Astrocyte of the spinal cord (primary cell): ENCODE data around the gene PTPRQ.
A peak's percentile ranks its signal among the peaks of the same experiment; 100 is the strongest.

Experiments used
- DNase-seq: peaks from one replicate; pipeline ENCODE4 v3.0.0; 2011; ENCODE audit warnings: low read depth, low spot score
- H3K4me3 ChIP-seq: 2 replicates; pipeline ENCODE4 v1.5.1; 2011; ENCODE audit warnings: low read depth, mild to moderate bottlenecking, low read length, moderate library complexity
- CTCF ChIP-seq: IDR thresholded peaks from 2 replicates; pipeline ENCODE4 v1.5.1; 2012; ENCODE audit warnings: low read depth, mild to moderate bottlenecking, low read length, inconsistent platforms
- in situ Hi-C: cut with HindIII; loops from 2 replicates; pipeline ENCODE4 v1.10.0; 2017; ENCODE audit warnings: low sequenced_read_pairs

The PTPRQ gene

GRCh38 chr12:80690513-80690912 is 246.5 kb downstream of the PTPRQ start:
- in situ Hi-C loops, result no loop called here
- no peak for TF ChIP-seq CTCF
- no peak overlapping the region for H3K4me3 ChIP-seq
- DNase-seq, result no peak

GRCh38 chr12:80692114-80692513 is 248.1 kb downstream of the PTPRQ start:
- H3K4me3 ChIP-seq, result no peak overlapping the region
- TF ChIP-seq CTCF, result no peak
- in situ Hi-C loops, result no loop called here
- no peak for DNase-seq

GRCh38 chr12:80697270-80697887 is 253.3 kb downstream of the PTPRQ start:
- no peak for DNase-seq
- no peak for TF ChIP-seq CTCF
- H3K4me3 ChIP-seq, result no peak overlapping the region
- in situ Hi-C loops, result no loop called here

- TF ChIP-seq CTCF, result no peak
- in situ Hi-C loops, result no loop called here
- DNase-seq, result no peak
- H3K4me3 ChIP-seq, result no peak overlapping the region
Observed at GRCh38 chr12:80698256-80698655, 254.2 kb downstream of the PTPRQ start.

GRCh38 chr12:80698847-80699542 is 255.0 kb downstream of the PTPRQ start:
- no peak overlapping the region for H3K4me3 ChIP-seq
- in situ Hi-C loops, result no loop called here

GRCh38 chr12:80700327-80700726 is 256.3 kb downstream of the PTPRQ start:
- TF ChIP-seq CTCF, result no peak
- in situ Hi-C loops, result no loop called here
- no peak overlapping the region for H3K4me3 ChIP-seq
- DNase-seq, result no peak

More at GRCh38 chr12:80698847-80699542, 255.0 kb downstream of the PTPRQ start:
- peak; percentile 20 for DNase-seq
- no peak for TF ChIP-seq CTCF
